Measurements from ENCODE around the gene TMEM134. TPM values are rescaled to one million over a fixed set of nuclear protein-coding genes. Genes with fewer than 3 reads are reported as not detected.

Gene TMEM134
- total and polyA plus RNA-seq, 2 of the 4 experiments (the other 2 are of a cell fraction) = 12.5 to 55.0 TPM

DNA sequence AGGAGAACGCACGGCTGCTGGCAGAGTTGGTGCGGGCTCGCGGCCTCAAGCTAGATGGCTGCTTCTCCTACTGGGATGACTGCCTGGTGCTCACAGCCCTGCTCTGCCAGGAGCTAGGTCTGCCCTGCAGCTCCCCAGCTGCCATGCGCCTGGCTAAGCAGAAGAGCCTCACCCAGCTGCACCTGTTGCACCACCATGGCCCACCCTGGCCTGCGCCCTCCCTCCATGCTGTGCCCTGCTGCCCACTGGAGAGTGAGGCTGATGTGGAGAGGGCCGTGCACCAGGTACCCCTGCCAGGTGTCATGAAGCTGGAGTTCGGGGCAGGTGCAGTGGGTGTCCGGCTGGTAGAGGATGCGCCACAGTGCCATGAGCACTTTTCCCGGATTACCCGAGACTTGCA lies 45.6 kb downstream of the TMEM134 start:
- H3K56ac ChIP-seq (ENCODE audit: extremely low read depth, insufficient read depth, low read length) = no peak overlapping the region
- no peak overlapping the region for H2BK15ac ChIP-seq (ENCODE audit: low read depth, low read length)
- no peaks in the 10 kb centered on the region for H3K9me3 ChIP-seq (ENCODE audit: control insufficient read depth, insufficient read depth, low read length)
- WGBS, 2 experiments (ENCODE audit: extremely low coverage in 2 of 2, insufficient read length in 1 of 2) = 85% methylated on average over 10 of the region's 13 CpGs; no CpG with 5 or more reads in 1 of the 2 experiments
- H2BK5ac ChIP-seq (ENCODE audit: low read depth, low read length, poor library complexity, severe bottlenecking) = no peak overlapping the region
- TF ChIP-seq FOS (IDR thresholded peaks at IDR 0.05; ENCODE audit: low read depth, low read length) = no peak
- no peak overlapping the region for H3K4me2 ChIP-seq (ENCODE audit: low read depth, low read length)
- no peak overlapping the region for H3K4ac ChIP-seq (ENCODE audit: low read depth, low read length)
- intact Hi-C loops (cut with micrococcal nuclease) (loop anchor here (5.0 kb wide), 1 partner anchor 59 kb away; the partner anchor contains the start of gene AIP), in situ Hi-C loops (cut with MboI; ENCODE audit: low sequenced_read_pairs) (no loop called here), dilution Hi-C loops (cut with HindIII; ENCODE audit: low sequenced_read_pairs, unreplicated experiment) (no loop called here)
- H4K91ac ChIP-seq (ENCODE audit: insufficient read depth, low read depth, low read length) = no peak overlapping the region
- H3K4me3 ChIP-seq (ENCODE audit: insufficient read depth, low read depth, low read length) = no peak overlapping the region
- no peak overlapping the region for H3K23ac ChIP-seq (ENCODE audit: low read depth, low read length)
- no peak overlapping the region for H2AK9ac ChIP-seq (replicated peaks; ENCODE audit: low read depth, low read length, poor library complexity)
- ATAC-seq (ENCODE audit: low read depth) = no peak
- CTCF ChIA-PET = no interaction called here
- H3K9me1 ChIP-seq (ENCODE audit: insufficient read depth, low read length) = peaks cover 5% of the 10 kb centered on the region
- no peak overlapping the region for H4K8ac ChIP-seq (ENCODE audit: low read depth in 2 of 2, low read length in 2 of 2)
- H3K36me3 ChIP-seq (ENCODE audit: control insufficient read depth, insufficient read depth, low read length) = no peaks in the 10 kb centered on the region
- no peak overlapping the region for H2BK120ac ChIP-seq (ENCODE audit: low read depth, low read length)
- H3K27ac ChIP-seq (ENCODE audit: insufficient read depth, low read length) = no peak overlapping the region
- H3K4me1 ChIP-seq (ENCODE audit: control insufficient read depth, insufficient read depth, low read length) = peaks cover 6% of the 10 kb centered on the region
- DNase-seq = no peak
- no peak overlapping the region for H2AK5ac ChIP-seq (ENCODE audit: low read depth, low read length)
- no peak overlapping the region for H2AFZ ChIP-seq (replicated peaks; ENCODE audit: low read length, poor library complexity)
- no peaks in the 10 kb centered on the region for H3K27me3 ChIP-seq (ENCODE audit: control insufficient read depth, insufficient read depth, low read length)
- no peak overlapping the region for H3K9ac ChIP-seq (ENCODE audit: low read depth, low read length)
- no TSS peak for BruUV-seq (replicated peaks)
- no peak overlapping the region for H2BK20ac ChIP-seq (ENCODE audit: low read depth, low read length)
- H4K20me1 ChIP-seq (ENCODE audit: insufficient read depth, low read length) = no peaks in the 10 kb centered on the region
- peaks cover 0 to 7% of the 10 kb centered on the region in 2 experiments; a peak in 2 of 4 replicates for H3K79me1 ChIP-seq (ENCODE audit: low read depth in 1 of 2, low read length in 2 of 2)
- no peak overlapping the region for H3K18ac ChIP-seq (ENCODE audit: low read depth, low read length)
- POLR2A ChIA-PET (ENCODE audit: unreplicated experiment) = no interaction called here
- no peak overlapping the region for H3K14ac ChIP-seq (replicated peaks; ENCODE audit: low read depth, low read length)
- no peak overlapping the region for H4K5ac ChIP-seq (ENCODE audit: low read depth, low read length)

Data from IMR-90 (cell line).